ENCODE results near the gene STK35. TPM values are rescaled to one million over a fixed set of nuclear protein-coding genes. Genes with fewer than 3 reads are reported as not detected.
A peak's percentile ranks its signal among the peaks of the same experiment; 100 is the strongest.

Gene STK35
- total and polyA plus RNA-seq, 2 experiments from 2014 or later = 6.9 to 19.7 TPM

- no peaks in the 10 kb centered on the region for H3K27me3 ChIP-seq (replicated peaks; ENCODE audit: insufficient read depth)
- H3K4me2 ChIP-seq (ENCODE audit: unreplicated experiment) = peak overlapping the region; percentile 33
- no peaks in the 10 kb centered on the region for H3K36me3 ChIP-seq (ENCODE audit: low read depth)
- in situ Hi-C loops (cut with MboI) = no loop called here
- H3F3A ChIP-seq (ENCODE audit: insufficient read depth) = peaks cover 47% of the 10 kb centered on the region
- 0 out of 2 replicates have a peak, but pooled peaks cover 3% of the 10 kb centered on the region for H4K20me1 ChIP-seq (ENCODE audit: insufficient read depth)
- WGBS, 2 experiments (ENCODE audit: low coverage in 1 of 2, low lambda C conversion rate in 2 of 2, missing lambda C conversion rate in 2 of 2) = 13 to 18% methylated on average over 3 of the region's 3 CpGs
- H2AFZ ChIP-seq = no peak overlapping the region
- peaks cover 91% of the 10 kb centered on the region for H3K79me2 ChIP-seq (ENCODE audit: insufficient read depth)
- peak; percentile 79 for DNase-seq
- no peaks in the 10 kb centered on the region for H3K9me3 ChIP-seq (ENCODE audit: low read depth)
- peaks cover 47% of the 10 kb centered on the region for H3K4me1 ChIP-seq (ENCODE audit: insufficient read depth)
- H3K4me3 ChIP-seq = no peak overlapping the region
- no peaks in the 10 kb centered on the region for H3K9me2 ChIP-seq (ENCODE audit: insufficient read depth)
- peak overlapping the region; percentile 27; the same call in 1 of the 2 replicates for H3K9ac ChIP-seq
- H3K27ac ChIP-seq = peak overlapping the region; percentile 89
- TF ChIP-seq EZH2 (IDR thresholded peaks at IDR 0.05; ENCODE audit: insufficient read depth, poor library complexity, severe bottlenecking) (no peak), EZH2phosphoT487 (IDR thresholded peaks at IDR 0.05; ENCODE audit: insufficient read depth, low read depth) (no peak)
Measured at GRCh38 chr20:2131366-2131765, 29.7 kb downstream of the STK35 start.

DNA sequence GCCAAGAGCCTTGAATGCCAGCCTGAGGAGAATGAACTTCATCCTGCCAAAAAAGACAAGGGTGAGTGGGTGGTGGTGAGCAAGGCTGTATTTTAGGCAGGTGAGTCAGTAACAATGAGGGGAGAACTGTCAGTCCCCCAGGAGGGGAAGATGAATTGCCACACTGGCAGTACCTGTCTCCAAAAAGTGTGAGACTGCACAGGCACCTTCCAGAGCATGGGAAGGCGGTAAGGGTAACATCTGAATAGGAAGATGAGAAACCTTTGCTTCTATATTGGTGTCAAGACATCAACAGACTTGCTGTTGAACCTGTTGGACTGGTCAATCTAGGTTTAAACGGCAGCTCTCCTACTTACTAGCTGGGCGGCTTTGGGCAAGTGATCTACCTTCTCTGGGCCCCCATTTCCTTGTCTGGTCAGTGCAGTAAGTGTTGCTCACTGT lies 30.9 kb downstream of the STK35 start:
- DNase-seq = peak; percentile 72
- WGBS, 2 experiments (ENCODE audit: low coverage in 1 of 2, low lambda C conversion rate in 2 of 2, missing lambda C conversion rate in 2 of 2) = 85 to 86% methylated on average over 3 of the region's 3 CpGs
- H3K9ac ChIP-seq = peak overlapping the region; percentile 66
- no peaks in the 10 kb centered on the region for H3K36me3 ChIP-seq (ENCODE audit: low read depth)
- H3K79me2 ChIP-seq (ENCODE audit: insufficient read depth) = peaks cover 91% of the 10 kb centered on the region
- no peaks in the 10 kb centered on the region for H3K27me3 ChIP-seq (replicated peaks; ENCODE audit: insufficient read depth)
- H3K27ac ChIP-seq = peak overlapping the region; percentile 89
- H3F3A ChIP-seq (ENCODE audit: insufficient read depth) = peaks cover 54% of the 10 kb centered on the region
- peaks cover 58% of the 10 kb centered on the region for H3K4me1 ChIP-seq (ENCODE audit: insufficient read depth)
- H2AFZ ChIP-seq = no peak overlapping the region
- no peak overlapping the region for H3K4me3 ChIP-seq
- in situ Hi-C loops (cut with MboI) = no loop called here
- 0 out of 2 replicates have a peak, but pooled peaks cover 3% of the 10 kb centered on the region for H4K20me1 ChIP-seq (ENCODE audit: insufficient read depth)
- no peaks in the 10 kb centered on the region for H3K9me3 ChIP-seq (ENCODE audit: low read depth)
- H3K9me2 ChIP-seq (ENCODE audit: insufficient read depth) = no peaks in the 10 kb centered on the region
- peak overlapping the region; percentile 62 for H3K4me2 ChIP-seq (ENCODE audit: unreplicated experiment)
- TF ChIP-seq EZH2phosphoT487 (IDR thresholded peaks at IDR 0.05; ENCODE audit: insufficient read depth, low read depth) (no peak), EZH2 (IDR thresholded peaks at IDR 0.05; ENCODE audit: insufficient read depth, poor library complexity, severe bottlenecking) (no peak)

GRCh38 chr20:2133318-2134183 lies 31.9 kb downstream of the STK35 start:
- Histone ChIP-seq H3K79me2 (ENCODE audit: insufficient read depth) (peaks cover 89% of the 10 kb centered on the region), H3K9ac (peak overlapping the region; percentile 66), H3K27ac (peak overlapping the region; percentile 89), H3F3A (ENCODE audit: insufficient read depth) (peaks cover 63% of the 10 kb centered on the region), H3K4me2 (ENCODE audit: unreplicated experiment) (peak overlapping the region; percentile 62), H3K9me2 (ENCODE audit: insufficient read depth) (no peaks in the 10 kb centered on the region), H3K4me3 (no peak overlapping the region), H3K4me1 (ENCODE audit: insufficient read depth) (peaks cover 69% of the 10 kb centered on the region), H3K36me3 (ENCODE audit: low read depth) (no peaks in the 10 kb centered on the region), H3K9me3 (ENCODE audit: low read depth) (no peaks in the 10 kb centered on the region), H3K27me3 (replicated peaks; ENCODE audit: insufficient read depth) (no peaks in the 10 kb centered on the region), H4K20me1 (ENCODE audit: insufficient read depth) (peaks cover 7% of the 10 kb centered on the region), H2AFZ (no peak overlapping the region)
- peak; percentile 90 for DNase-seq
- TF ChIP-seq EZH2 (IDR thresholded peaks at IDR 0.05; ENCODE audit: insufficient read depth, poor library complexity, severe bottlenecking) (no peak), EZH2phosphoT487 (IDR thresholded peaks at IDR 0.05; ENCODE audit: insufficient read depth, low read depth) (no peak)
- in situ Hi-C loops (cut with MboI) = no loop called here
- WGBS, 2 experiments (ENCODE audit: low coverage in 1 of 2, low lambda C conversion rate in 2 of 2, missing lambda C conversion rate in 2 of 2) = 22 to 29% methylated on average over 8 to 9 of the region's 9 CpGs

DNA sequence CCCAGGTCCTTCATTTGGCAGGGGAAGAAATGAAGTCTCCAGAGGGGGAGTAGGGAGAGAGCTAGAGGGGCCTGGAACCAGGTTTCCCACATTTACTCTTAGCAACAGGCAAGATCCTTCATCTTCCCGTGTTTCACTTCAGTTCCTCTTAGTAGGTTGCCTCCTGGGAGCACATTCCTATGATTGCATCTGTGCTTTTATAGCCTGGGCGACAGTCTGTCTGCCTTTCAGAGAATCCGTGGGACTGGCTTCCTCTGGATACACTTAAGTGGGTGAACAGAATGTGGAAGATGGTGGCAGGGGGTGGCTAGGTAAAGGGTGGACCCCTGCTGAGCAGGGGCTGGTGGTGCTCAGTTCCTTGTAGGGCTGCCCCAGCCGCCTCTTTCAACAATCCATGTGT lies 33.4 kb downstream of the STK35 start:
- peaks cover 71% of the 10 kb centered on the region for H3K4me1 ChIP-seq (ENCODE audit: insufficient read depth)
- H3K9me3 ChIP-seq (ENCODE audit: low read depth) = no peaks in the 10 kb centered on the region
- WGBS, 2 experiments (ENCODE audit: low coverage in 1 of 2, low lambda C conversion rate in 2 of 2, missing lambda C conversion rate in 2 of 2) = 72 to 75% methylated on average over 4 of the region's 4 CpGs
- peaks cover 66% of the 10 kb centered on the region for H3F3A ChIP-seq (ENCODE audit: insufficient read depth)
- in situ Hi-C loops (cut with MboI) = no loop called here
- H3K4me2 ChIP-seq (ENCODE audit: unreplicated experiment) = peak overlapping the region; percentile 20
- no peaks in the 10 kb centered on the region for H3K9me2 ChIP-seq (ENCODE audit: insufficient read depth)
- H3K9ac ChIP-seq = no peak overlapping the region
- peak overlapping the region; percentile 89 for H3K27ac ChIP-seq
- H2AFZ ChIP-seq = no peak overlapping the region
- H3K36me3 ChIP-seq (ENCODE audit: low read depth) = no peaks in the 10 kb centered on the region
- no peaks in the 10 kb centered on the region for H3K27me3 ChIP-seq (replicated peaks; ENCODE audit: insufficient read depth)
- no peak for TF ChIP-seq EZH2 (IDR thresholded peaks at IDR 0.05; ENCODE audit: insufficient read depth, poor library complexity, severe bottlenecking)
- no peak for TF ChIP-seq EZH2phosphoT487 (IDR thresholded peaks at IDR 0.05; ENCODE audit: insufficient read depth, low read depth)
- H4K20me1 ChIP-seq (ENCODE audit: insufficient read depth) = peaks cover 7% of the 10 kb centered on the region
- H3K4me3 ChIP-seq = no peak overlapping the region
- H3K79me2 ChIP-seq (ENCODE audit: insufficient read depth) = peaks cover 89% of the 10 kb centered on the region
- peak; percentile 52 for DNase-seq
